ENCODE results near the gene ELOA. TPM values are rescaled to one million over a fixed set of nuclear protein-coding genes. Genes with fewer than 3 reads are reported as not detected.
"Not testable (repeated sequence)": the region's sequence is repeated elsewhere in the genome, so short reads cannot be mapped to it uniquely, and the experiment has no call there.

Gene ELOA
- total RNA-seq, 4 donors from 2014 or later, result 9.6 to 39.3 (median 33.2) TPM

GRCh38 chr1:23792151-23792945 lies 49.1 kb downstream of the ELOA start:
- peak overlapping the region; percentile 78 to 90 (median 86) for H3K27ac ChIP-seq
- 72% methylated on average over 18 of the region's 19 CpGs; no CpG with 5 or more reads in 1 of the 2 donors for WGBS, 2 donors (ENCODE audit: low coverage in 1 of 2)
- no peak for DNase-seq
- H3K36me3 ChIP-seq, result peaks cover 0 to 9% (median 0%) of the 10 kb centered on the region in 4 donors
- peak overlapping the region in 3 of 4 donors; percentile 66 to 87 (median 68) for H3K4me3 ChIP-seq
- TF ChIP-seq POLR2A (IDR thresholded peaks at IDR 0.05) (no peak), CTCF (IDR thresholded peaks at IDR 0.05) (no peak), EP300 (IDR thresholded peaks at IDR 0.05; ENCODE audit: low read depth) (no peak), POLR2AphosphoS5 (IDR thresholded peaks at IDR 0.05) (no peak)
- intact Hi-C loops (cut with DNase I; ENCODE audit: low total_unique reads) (no loop called here), in situ Hi-C loops (cut with MboI; ENCODE audit: low pct_ligation_motif_present in 1 of 4, low pct_unique_long_range_greater_than_20kb in 1 of 4, low sequenced_read_pairs in 3 of 4) (no loop called here)
- no peaks in the 10 kb centered on the region for H3K9me3 ChIP-seq
- H3K27me3 ChIP-seq, result no peaks in the 10 kb centered on the region
- H3K4me1 ChIP-seq, result peaks cover 11 to 41% (median 35%) of the 10 kb centered on the region in 4 donors

- TF ChIP-seq EP300 (IDR thresholded peaks at IDR 0.05; ENCODE audit: low read depth) (no peak), POLR2A (IDR thresholded peaks at IDR 0.05) (peak; percentile 20)
- H3K4me1 ChIP-seq, result peaks cover 11 to 43% (median 35%) of the 10 kb centered on the region in 4 donors
- H3K36me3 ChIP-seq, result peaks cover 0 to 2% (median 0%) of the 10 kb centered on the region in 4 donors
- 53 to 83% methylated on average over 4 to 16 of the region's 16 CpGs for WGBS, 2 donors (ENCODE audit: low coverage in 1 of 2)
- no peaks in the 10 kb centered on the region for H3K27me3 ChIP-seq
- peak; percentile 72 for DNase-seq
- in situ Hi-C loops (cut with MboI; ENCODE audit: low pct_ligation_motif_present in 1 of 4, low pct_unique_long_range_greater_than_20kb in 1 of 4, low sequenced_read_pairs in 3 of 4) (no loop called here), intact Hi-C loops (cut with DNase I; ENCODE audit: low total_unique reads) (no loop called here)
- no peak overlapping the region for H3K4me3 ChIP-seq
- H3K9me3 ChIP-seq, result no peaks in the 10 kb centered on the region
- H3K27ac ChIP-seq, result peak overlapping the region in 3 of 4 donors; percentile 16 to 49 (median 19)
These were observed 49.9 kb downstream of the ELOA start for GRCh38 chr1:23793018-23793781.

- no peaks in the 10 kb centered on the region for H3K9me3 ChIP-seq
- H3K36me3 ChIP-seq, result no peaks in the 10 kb centered on the region
- no peaks in the 10 kb centered on the region for H3K27me3 ChIP-seq
- peaks cover 11 to 52% (median 43%) of the 10 kb centered on the region in 4 donors for H3K4me1 ChIP-seq
- in situ Hi-C loops (cut with MboI; ENCODE audit: low pct_ligation_motif_present in 1 of 4, low pct_unique_long_range_greater_than_20kb in 1 of 4, low sequenced_read_pairs in 3 of 4), result no loop called here
- 71% methylated on average over 21 of the region's 21 CpGs; no CpG with 5 or more reads in 1 of the 2 donors for WGBS, 2 donors (ENCODE audit: low coverage in 1 of 2)
- DNase-seq, result no peak
- peak overlapping the region in 3 of 4 donors; percentile 16 to 49 (median 19) for H3K27ac ChIP-seq
- H3K4me3 ChIP-seq, result no peak overlapping the region
- no peak for TF ChIP-seq EP300 (IDR thresholded peaks at IDR 0.05; ENCODE audit: low read depth)
- no peak for TF ChIP-seq POLR2AphosphoS5 (IDR thresholded peaks at IDR 0.05)
- TF ChIP-seq POLR2A (IDR thresholded peaks at IDR 0.05), result no peak
- no peak for TF ChIP-seq CTCF (IDR thresholded peaks at IDR 0.05)
- intact Hi-C loops (cut with DNase I; ENCODE audit: low total_unique reads), result no loop called here
These were observed 50.8 kb downstream of the ELOA start for GRCh38 chr1:23793861-23794731.

- H3K4me3 ChIP-seq; H3K27me3 ChIP-seq; H3K36me3 ChIP-seq; intact Hi-C loops (cut with DNase I; ENCODE audit: low total_unique reads); DNase-seq; H3K9me3 ChIP-seq; in situ Hi-C loops (cut with MboI; ENCODE audit: low pct_ligation_motif_present in 1 of 4, low pct_unique_long_range_greater_than_20kb in 1 of 4, low sequenced_read_pairs in 3 of 4); H3K27ac ChIP-seq: not testable (repeated sequence)
- WGBS, 2 donors (ENCODE audit: low coverage in 1 of 2), result 79 to 100% methylated on average over 1 to 8 of the region's 9 CpGs
- peaks cover 17 to 59% (median 49%) of the 10 kb centered on the region in 4 donors for H3K4me1 ChIP-seq
These were observed 51.5 kb downstream of the ELOA start for GRCh38 chr1:23794732-23795182.

Measured in transverse colon (tissue), 4 donors.